ENCODE measurements around the gene HTRA1. TPM values are rescaled to one million over a fixed set of nuclear protein-coding genes. Genes with fewer than 3 reads are reported as not detected.

HTRA1 gene
- total RNA-seq, 1 experiment from 2014 or later, result 32.8 TPM

- Histone ChIP-seq H3K4me3 (ENCODE audit: low read depth in 2 of 2, low read length in 2 of 2) (no peak overlapping the region), H3K27me3 (ENCODE audit: control insufficient read depth, insufficient read depth, low read length) (0 out of 2 replicates have a peak, but pooled peaks cover 7% of the 10 kb centered on the region), H3K9me3 (ENCODE audit: control insufficient read depth, insufficient read depth, low read depth, low read length) (no peaks in the 10 kb centered on the region), H3K4me1 (ENCODE audit: control insufficient read depth, insufficient read depth, low read length) (no peaks in the 10 kb centered on the region), H3K36me3 (ENCODE audit: control insufficient read depth, insufficient read depth, low read length) (no peaks in the 10 kb centered on the region), H3K27ac (ENCODE audit: low read length) (no peak overlapping the region)
- in situ Hi-C loops (cut with HindIII; ENCODE audit: low pct_unique_long_range_greater_than_20kb, low sequenced_read_pairs), result no loop called here
- DNase-seq (ENCODE audit: low read depth, low spot score) (no peak), ATAC-seq (no peak)
- BruUV-seq (replicated peaks), result no TSS peak
- TF ChIP-seq CTCF (IDR thresholded peaks at IDR 0.05) (no peak), REST (IDR thresholded peaks at IDR 0.05; ENCODE audit: insufficient read depth in 1 of 2, low read depth in 2 of 2, low read length in 1 of 2) (no peak), POLR2AphosphoS5 (IDR thresholded peaks at IDR 0.05; ENCODE audit: low read depth, low read length) (no peak), TCF7L2 (IDR thresholded peaks at IDR 0.05; ENCODE audit: low read depth, low read length) (no peak), SIN3A (IDR thresholded peaks at IDR 0.05; ENCODE audit: borderline replicate concordance, insufficient read depth, low read depth, low read length) (no peak)
- intact Hi-C loops (cut with micrococcal nuclease; ENCODE audit: unreplicated experiment), result no loop called here
- ChIA-PET CTCF (no interaction called here), POLR2A (no interaction called here)
Observed at GRCh38 chr10:122554131-122555036, 93.0 kb downstream of the HTRA1 start.

GRCh38 chr10:122555442-122555841, 94.1 kb downstream of the HTRA1 start:
- Histone ChIP-seq H3K9me3 (ENCODE audit: control insufficient read depth, insufficient read depth, low read depth, low read length) (no peaks in the 10 kb centered on the region), H3K27ac (ENCODE audit: low read length) (no peak overlapping the region), H3K36me3 (ENCODE audit: control insufficient read depth, insufficient read depth, low read length) (no peaks in the 10 kb centered on the region), H3K4me3 (ENCODE audit: low read depth in 2 of 2, low read length in 2 of 2) (no peak overlapping the region), H3K27me3 (ENCODE audit: control insufficient read depth, insufficient read depth, low read length) (0 out of 2 replicates have a peak, but pooled peaks cover 7% of the 10 kb centered on the region), H3K4me1 (ENCODE audit: control insufficient read depth, insufficient read depth, low read length) (no peaks in the 10 kb centered on the region)
- ChIA-PET CTCF (no interaction called here), POLR2A (no interaction called here)
- intact Hi-C loops (cut with micrococcal nuclease; ENCODE audit: unreplicated experiment) (no loop called here), in situ Hi-C loops (cut with HindIII; ENCODE audit: low pct_unique_long_range_greater_than_20kb, low sequenced_read_pairs) (no loop called here)
- TF ChIP-seq REST (IDR thresholded peaks at IDR 0.05; ENCODE audit: insufficient read depth in 1 of 2, low read depth in 2 of 2, low read length in 1 of 2) (no peak), POLR2AphosphoS5 (IDR thresholded peaks at IDR 0.05; ENCODE audit: low read depth, low read length) (no peak), CTCF (IDR thresholded peaks at IDR 0.05) (no peak)
- no peak for ATAC-seq
- no TSS peak for BruUV-seq (replicated peaks)
- no peak for DNase-seq (ENCODE audit: low read depth, low spot score)
